ENCODE data around the gene USP6NL. TPM values are rescaled to one million over a fixed set of nuclear protein-coding genes. Genes with fewer than 3 reads are reported as not detected.

The USP6NL gene
- total RNA-seq, 3 donors from 2014 or later: 14.6 to 20.0 (median 19.8) TPM

GRCh38 chr10:11469575-11470391 lies 141.7 kb downstream of the USP6NL start:
- intact Hi-C loops (cut with DNase I, micrococcal nuclease): no loop called here
- DNase-seq (no peak), ATAC-seq (no peak)
- no peaks in the 10 kb centered on the region for H3K4me1 ChIP-seq (ENCODE audit: low read depth)
- H3K36me3 ChIP-seq (ENCODE audit: low read depth): no peaks in the 10 kb centered on the region
- no peak overlapping the region for H3K4me3 ChIP-seq
- no peak for TF ChIP-seq CTCF (IDR thresholded peaks at IDR 0.05)
- H3K9me3 ChIP-seq: no peaks in the 10 kb centered on the region

- TF ChIP-seq CTCF (IDR thresholded peaks at IDR 0.05): no peak
- Histone ChIP-seq H3K9me3 (no peaks in the 10 kb centered on the region), H3K4me1 (ENCODE audit: low read depth) (no peaks in the 10 kb centered on the region), H3K36me3 (ENCODE audit: low read depth) (no peaks in the 10 kb centered on the region), H3K4me3 (no peak overlapping the region)
- DNase-seq (no peak), ATAC-seq (no peak)
- intact Hi-C loops (cut with DNase I, micrococcal nuclease): no loop called here
Observed at GRCh38 chr10:11468126-11468742, 143.2 kb downstream of the USP6NL start.

- intact Hi-C loops (cut with DNase I, micrococcal nuclease): no loop called here
- TF ChIP-seq CTCF (IDR thresholded peaks at IDR 0.05): no peak
- Histone ChIP-seq H3K4me3 (no peak overlapping the region), H3K36me3 (ENCODE audit: low read depth) (no peaks in the 10 kb centered on the region), H3K4me1 (ENCODE audit: low read depth) (no peaks in the 10 kb centered on the region), H3K9me3 (no peaks in the 10 kb centered on the region)
- ATAC-seq (no peak), DNase-seq (no peak)
Observed at GRCh38 chr10:11465406-11465805, 146.0 kb downstream of the USP6NL start.

- intact Hi-C loops (cut with DNase I, micrococcal nuclease): no loop called here
- Histone ChIP-seq H3K4me3 (no peak overlapping the region), H3K9me3 (no peaks in the 10 kb centered on the region), H3K4me1 (ENCODE audit: low read depth) (no peaks in the 10 kb centered on the region), H3K36me3 (ENCODE audit: low read depth) (no peaks in the 10 kb centered on the region)
- DNase-seq (no peak), ATAC-seq (no peak)
- TF ChIP-seq CTCF (IDR thresholded peaks at IDR 0.05): no peak
Observed at GRCh38 chr10:11463111-11463510, 148.3 kb downstream of the USP6NL start.

GRCh38 chr10:11462071-11462470 lies 149.4 kb downstream of the USP6NL start:
- Histone ChIP-seq H3K4me1 (ENCODE audit: low read depth) (no peaks in the 10 kb centered on the region), H3K9me3 (no peaks in the 10 kb centered on the region), H3K36me3 (ENCODE audit: low read depth) (no peaks in the 10 kb centered on the region), H3K4me3 (no peak overlapping the region)
- DNase-seq (no peak), ATAC-seq (no peak)
- intact Hi-C loops (cut with DNase I, micrococcal nuclease): no loop called here
- TF ChIP-seq CTCF (IDR thresholded peaks at IDR 0.05): no peak

Measured in mucosa of descending colon (tissue), 3 donors.